Neuronal stem cell (in vitro differentiated cells): ENCODE measurements around the gene CDC42.
A peak's percentile ranks its signal among the peaks of the same experiment; 100 is the strongest.

Source experiments
- DNase-seq: peaks from one replicate; pipeline ENCODE4 v3.0.0-alpha.2; 2013; ENCODE audit warnings: low spot score
- H2AFZ ChIP-seq: one replicate; pipeline ENCODE4 v1.6.1; 2013; ENCODE audit warnings: mild to moderate bottlenecking, low read length, inconsistent platforms
- H2AK5ac ChIP-seq: 2 replicates; pipeline ENCODE4 v1.6.1; 2013; ENCODE audit warnings: low read depth, mild to moderate bottlenecking, inconsistent platforms, low read length, moderate library complexity, mixed read lengths
- H2BK120ac ChIP-seq: 2 replicates; pipeline ENCODE4 v1.6.1; 2013; ENCODE audit warnings: low read depth, mild to moderate bottlenecking, inconsistent platforms, low read length, moderate library complexity, mixed read lengths
- H2BK12ac ChIP-seq: one replicate; pipeline ENCODE4 v1.6.1; 2013; ENCODE audit warnings: low read length, inconsistent platforms
- H2BK15ac ChIP-seq: 2 replicates; pipeline ENCODE4 v1.6.1; 2013; ENCODE audit warnings: mild to moderate bottlenecking, low read length, inconsistent platforms, mixed read lengths
- H2BK5ac ChIP-seq: one replicate; pipeline ENCODE4 v1.6.1; 2013; ENCODE audit warnings: inconsistent platforms, mild to moderate bottlenecking, low read length, moderate library complexity
- H3K14ac ChIP-seq: one replicate; pipeline ENCODE4 v1.6.1; 2013; ENCODE audit warnings: low read length, inconsistent platforms
- H3K18ac ChIP-seq: 2 replicates; pipeline ENCODE4 v1.6.1; 2013; ENCODE audit warnings: low read length, inconsistent platforms
- H3K23ac ChIP-seq: 2 replicates; pipeline ENCODE4 v1.6.1; 2013; ENCODE audit warnings: low read depth, mild to moderate bottlenecking, mixed read lengths, low read length, inconsistent platforms; ENCODE audit not compliant: poor library complexity
- H3K27ac ChIP-seq: replicated peaks from 3 replicates; pipeline ENCODE4 v1.5.1; 2013; ENCODE audit warnings: low read length, inconsistent platforms
- H3K27me3 ChIP-seq, 3 experiments: 2 replicates each; pipeline ENCODE4 v1.6.1; 2013; ENCODE audit warnings: low read length in 3 of 3, mild to moderate bottlenecking in 2 of 3, inconsistent platforms in 1 of 3, low read depth in 1 of 3, mixed read lengths in 1 of 3, moderate library complexity in 1 of 3; ENCODE audit not compliant: control insufficient read depth in 3 of 3, insufficient read depth in 3 of 3
- H3K36me3 ChIP-seq, 2 donors: replicated peaks in 1 of 2; 2 replicates each; pipeline ENCODE4 v1.6.1; 2013; ENCODE audit warnings: low read length in 2 of 2; ENCODE audit not compliant: control insufficient read depth in 2 of 2, insufficient read depth in 2 of 2
- H3K4ac ChIP-seq: 2 replicates; pipeline ENCODE4 v1.6.1; 2013; ENCODE audit warnings: inconsistent platforms, mild to moderate bottlenecking, low read length, moderate library complexity
- H3K4me1 ChIP-seq, 2 donors: 1 replicate in 1 of 2; 2 replicates in 1 of 2; pipeline ENCODE4 v1.6.1; 2013; ENCODE audit warnings: low read length in 2 of 2, low read depth in 1 of 2; ENCODE audit not compliant: control insufficient read depth in 2 of 2, insufficient read depth in 1 of 2
- H3K4me2 ChIP-seq: one replicate; pipeline ENCODE4 v1.6.1; 2013; ENCODE audit warnings: mild to moderate bottlenecking, low read length, inconsistent platforms; ENCODE audit not compliant: insufficient read depth, poor library complexity, severe bottlenecking
- H3K4me3 ChIP-seq, 2 donors: 2 replicates each; pipeline ENCODE4 v1.5.1; 2013; ENCODE audit warnings: low read length in 2 of 2, mild to moderate bottlenecking in 2 of 2, inconsistent platforms in 1 of 2, moderate library complexity in 1 of 2
- H3K79me1 ChIP-seq: one replicate; pipeline ENCODE4 v1.6.1; 2013; ENCODE audit warnings: low read depth, mild to moderate bottlenecking, inconsistent platforms, low read length, moderate library complexity
- H3K9ac ChIP-seq: one replicate; pipeline ENCODE4 v1.6.1; 2013; ENCODE audit warnings: mild to moderate bottlenecking, low read depth, low read length, inconsistent platforms; ENCODE audit not compliant: poor library complexity
- H3K9me3 ChIP-seq, 2 donors: replicated peaks in 1 of 2; 2 replicates each; pipeline versions ENCODE3 to v1.6.1; 2013; ENCODE audit warnings: low read length in 2 of 2, mild to moderate bottlenecking in 2 of 2, inconsistent platforms in 1 of 2, low read depth in 1 of 2, mixed read lengths in 1 of 2, moderate library complexity in 1 of 2; ENCODE audit not compliant: control insufficient read depth in 2 of 2, insufficient read depth in 1 of 2
- H4K8ac ChIP-seq: one replicate; pipeline ENCODE4 v1.6.1; 2013; ENCODE audit warnings: low read depth, mild to moderate bottlenecking, inconsistent platforms, low read length, moderate library complexity
- H4K91ac ChIP-seq: one replicate; pipeline ENCODE4 v1.6.1; 2013; ENCODE audit warnings: low read length, low read depth, mild to moderate bottlenecking, inconsistent platforms; ENCODE audit not compliant: poor library complexity
- WGBS, 2 donors: extraction: QIAGEN DNeasy Blood & Tissue Kit; methylation state at CpG; one replicate each; pipeline ENCODE4 v1.1.7; 2013; ENCODE audit warnings: missing lambda C conversion rate in 2 of 2, mixed read lengths in 1 of 2; ENCODE audit not compliant: insufficient read length in 2 of 2, insufficient replicate concordance in 1 of 2; ENCODE audit errors: extremely low coverage in 2 of 2; 5-methylcytosine and 5-hydroxymethylcytosine counted together

The CDC42 gene

DNA sequence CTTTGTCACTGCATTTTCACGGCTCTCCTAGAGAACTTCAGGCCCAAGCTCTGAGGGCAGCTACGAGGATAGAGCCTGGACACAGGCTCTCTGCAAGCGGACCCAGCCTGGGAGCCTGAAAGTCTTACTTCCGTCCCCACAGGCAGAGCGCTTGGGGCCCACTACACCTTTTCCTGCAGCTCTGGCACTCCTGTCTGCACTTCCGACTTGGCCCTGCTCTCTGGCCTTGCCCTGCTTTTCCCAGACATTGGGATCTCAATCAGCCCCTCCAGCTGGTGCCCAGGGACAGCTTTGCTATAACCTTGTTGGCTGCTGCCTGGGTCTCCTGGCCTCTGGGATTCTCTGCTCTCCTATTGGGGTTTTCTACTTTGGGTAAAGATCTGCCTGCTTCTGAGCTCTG, 62.8 kb downstream of the CDC42 start:
- Histone ChIP-seq H2BK5ac (no peak overlapping the region), H3K79me1 (peaks cover 7% of the 10 kb centered on the region), H3K4me3 (no peak overlapping the region), H2BK12ac (no peak overlapping the region), H3K36me3 (peaks cover 8 to 36% of the 10 kb centered on the region in 2 donors), H3K4me1 (peaks cover 9 to 16% of the 10 kb centered on the region in 2 donors), H3K27ac (no peak overlapping the region), H4K8ac (no peak overlapping the region), H3K14ac (no peak overlapping the region), H2AFZ (no peak overlapping the region), H3K4ac (no peak overlapping the region), H3K23ac (peak overlapping the region; percentile 59), H4K91ac (no peak overlapping the region), H2BK120ac (no peak overlapping the region), H3K18ac (peak overlapping the region; percentile 45), H2AK5ac (no peak overlapping the region), H3K9me3 (no peaks in the 10 kb centered on the region), H3K27me3 (no peaks in the 10 kb centered on the region), H3K9ac (no peak overlapping the region), H2BK15ac (no peak overlapping the region), H3K4me2 (no peak overlapping the region)
- no peak for DNase-seq
- WGBS, 2 donors: no CpG with 5 or more reads among the region's 6 CpGs

DNA sequence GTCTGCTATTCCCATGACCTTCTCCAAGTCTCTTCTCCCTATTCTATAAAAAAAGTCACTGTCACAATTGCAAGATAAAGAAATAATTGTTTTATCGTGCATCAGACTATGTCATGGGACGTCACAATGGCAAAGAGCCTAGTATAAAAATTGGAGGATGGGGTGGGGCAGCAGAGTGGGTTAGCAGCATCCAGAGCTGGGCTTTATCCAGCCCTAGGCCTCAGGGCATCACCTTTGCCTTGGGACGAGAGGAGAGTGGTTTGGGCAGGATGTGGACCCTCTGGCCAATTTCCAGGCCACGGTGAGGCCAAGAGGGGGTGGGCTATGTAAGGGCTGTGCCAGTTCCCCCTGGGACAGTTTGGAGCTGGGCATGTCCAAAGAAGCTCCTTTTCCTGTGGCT, 64.7 kb downstream of the CDC42 start:
- no peak overlapping the region for H3K18ac ChIP-seq

DNA sequence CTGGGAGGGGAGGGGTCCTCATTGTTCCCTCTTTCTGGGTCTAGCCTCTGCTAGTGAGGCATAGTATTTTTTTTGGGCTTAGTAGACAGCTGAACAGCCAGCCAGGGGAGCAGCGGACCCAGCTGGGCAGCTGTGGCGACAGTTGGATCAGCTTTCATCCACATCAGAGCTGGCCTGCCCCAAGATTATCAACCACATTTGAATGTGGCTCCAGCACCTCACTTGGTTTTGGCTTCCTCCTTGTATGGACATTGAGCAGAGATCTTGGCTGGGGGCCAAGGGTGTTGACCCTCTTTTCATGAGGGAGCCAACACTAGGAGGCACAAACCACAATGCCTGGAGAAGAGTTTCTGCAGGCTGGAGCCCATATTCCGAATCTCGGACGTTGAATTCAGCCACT, 65.3 kb downstream of the CDC42 start:
- no peak overlapping the region for H2BK5ac ChIP-seq
- no CpG with 5 or more reads among the region's 5 CpGs for WGBS, 2 donors
- H3K9ac ChIP-seq: no peak overlapping the region
- H3K9me3 ChIP-seq: no peaks in the 10 kb centered on the region
- no peak overlapping the region for H3K27ac ChIP-seq
- H3K18ac ChIP-seq: no peak overlapping the region
- no peak overlapping the region for H3K4ac ChIP-seq
- no peak overlapping the region for H4K8ac ChIP-seq
- no peak overlapping the region for H2BK12ac ChIP-seq
- H3K14ac ChIP-seq: no peak overlapping the region
- no peak overlapping the region for H2AK5ac ChIP-seq
- H3K79me1 ChIP-seq: peaks cover 7% of the 10 kb centered on the region
- H2BK15ac ChIP-seq: no peak overlapping the region
- no peaks in the 10 kb centered on the region for H3K27me3 ChIP-seq
- no peak overlapping the region for H2AFZ ChIP-seq
- no peak overlapping the region for H3K23ac ChIP-seq
- H3K4me1 ChIP-seq: peaks cover 16 to 32% of the 10 kb centered on the region in 2 donors
- no peak overlapping the region for H3K4me2 ChIP-seq
- H3K4me3 ChIP-seq: no peak overlapping the region
- H4K91ac ChIP-seq: no peak overlapping the region
- H3K36me3 ChIP-seq: peaks cover 6 to 21% of the 10 kb centered on the region in 2 donors
- no peak for DNase-seq
- H2BK120ac ChIP-seq: no peak overlapping the region

More for the DNA sequence above, 64.7 kb downstream of the CDC42 start:
- Histone ChIP-seq H2BK15ac (no peak overlapping the region), H3K4me3 (no peak overlapping the region), H3K9me3 (no peaks in the 10 kb centered on the region), H4K91ac (no peak overlapping the region), H2BK120ac (no peak overlapping the region), H3K4ac (no peak overlapping the region), H3K4me2 (no peak overlapping the region), H3K14ac (no peak overlapping the region), H3K27ac (no peak overlapping the region), H3K36me3 (peaks cover 6 to 25% of the 10 kb centered on the region in 2 donors), H3K79me1 (peaks cover 7% of the 10 kb centered on the region), H2AFZ (no peak overlapping the region), H2BK12ac (no peak overlapping the region), H2BK5ac (no peak overlapping the region), H3K9ac (no peak overlapping the region), H2AK5ac (no peak overlapping the region), H3K4me1 (peaks cover 16 to 26% of the 10 kb centered on the region in 2 donors), H3K23ac (no peak overlapping the region), H3K27me3 (no peaks in the 10 kb centered on the region), H4K8ac (no peak overlapping the region)
- DNase-seq: no peak
- WGBS, 2 donors: no CpG with 5 or more reads among the region's 4 CpGs

DNA sequence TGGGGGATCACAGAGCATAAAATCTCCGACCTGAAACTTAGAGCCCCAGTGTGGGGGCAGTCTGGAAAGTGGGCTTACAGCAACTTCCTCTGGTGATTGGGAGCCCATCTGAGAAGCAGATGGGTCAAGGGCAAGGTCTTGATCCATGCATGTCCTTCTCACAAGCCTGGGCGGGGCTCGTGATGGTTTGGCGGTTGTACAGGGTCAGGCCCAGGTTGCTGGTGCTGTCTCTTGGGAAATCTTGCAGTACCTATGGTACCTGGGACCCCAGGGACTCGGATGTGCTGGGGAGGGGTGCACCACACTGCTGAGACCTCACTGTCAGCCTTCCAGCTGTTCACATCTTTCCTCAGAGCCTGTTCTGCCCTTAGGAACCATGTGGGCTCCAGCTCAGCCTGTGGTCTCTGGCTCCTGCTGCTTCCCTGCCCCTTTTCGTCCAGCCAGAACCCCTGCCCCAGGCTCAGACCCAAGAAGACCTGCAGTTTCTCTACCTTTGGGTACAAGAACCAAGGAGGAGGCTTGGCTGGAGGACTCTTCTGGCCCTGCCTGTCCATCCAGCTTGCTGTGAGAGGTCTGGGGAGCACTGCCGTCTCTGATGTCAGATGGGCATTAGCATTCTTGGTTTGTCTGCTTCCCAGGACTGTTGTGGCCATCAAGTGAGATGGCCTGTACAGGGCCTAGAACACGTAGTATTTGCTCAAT, 65.9 kb downstream of the CDC42 start:
- Histone ChIP-seq H3K23ac (peak overlapping the region; percentile 38), H3K14ac (no peak overlapping the region), H2BK120ac (no peak overlapping the region), H3K36me3 (peaks cover 4 to 16% of the 10 kb centered on the region in 2 donors), H3K79me1 (peaks cover 7% of the 10 kb centered on the region), H2BK12ac (no peak overlapping the region), H3K27ac (no peak overlapping the region), H3K4ac (no peak overlapping the region), H3K4me2 (no peak overlapping the region), H3K9ac (no peak overlapping the region), H3K9me3 (no peaks in the 10 kb centered on the region), H2BK5ac (no peak overlapping the region), H3K27me3 (no peaks in the 10 kb centered on the region), H4K8ac (no peak overlapping the region), H3K18ac (no peak overlapping the region), H2BK15ac (no peak overlapping the region), H3K4me3 (no peak overlapping the region), H2AFZ (no peak overlapping the region), H3K4me1 (peaks cover 16 to 32% of the 10 kb centered on the region in 2 donors), H2AK5ac (no peak overlapping the region), H4K91ac (no peak overlapping the region)
- no CpG with 5 or more reads among the region's 8 CpGs for WGBS, 2 donors
- no peak for DNase-seq
